HG02943 (cell line): ENCODE data around the gene EEF2KMT.

Experiments
- ATAC-seq: cut with Tn5 transposase; IDR thresholded peaks from one replicate; pipeline ENCODE4 v1.9.1; 2021; ENCODE audit warnings: mild to moderate bottlenecking, low read depth, moderate library complexity; ENCODE audit not compliant: unreplicated experiment

EEF2KMT gene

GRCh38 chr16:5072334-5073278, 25.0 kb downstream of the EEF2KMT start:
- no peak for ATAC-seq

DNA sequence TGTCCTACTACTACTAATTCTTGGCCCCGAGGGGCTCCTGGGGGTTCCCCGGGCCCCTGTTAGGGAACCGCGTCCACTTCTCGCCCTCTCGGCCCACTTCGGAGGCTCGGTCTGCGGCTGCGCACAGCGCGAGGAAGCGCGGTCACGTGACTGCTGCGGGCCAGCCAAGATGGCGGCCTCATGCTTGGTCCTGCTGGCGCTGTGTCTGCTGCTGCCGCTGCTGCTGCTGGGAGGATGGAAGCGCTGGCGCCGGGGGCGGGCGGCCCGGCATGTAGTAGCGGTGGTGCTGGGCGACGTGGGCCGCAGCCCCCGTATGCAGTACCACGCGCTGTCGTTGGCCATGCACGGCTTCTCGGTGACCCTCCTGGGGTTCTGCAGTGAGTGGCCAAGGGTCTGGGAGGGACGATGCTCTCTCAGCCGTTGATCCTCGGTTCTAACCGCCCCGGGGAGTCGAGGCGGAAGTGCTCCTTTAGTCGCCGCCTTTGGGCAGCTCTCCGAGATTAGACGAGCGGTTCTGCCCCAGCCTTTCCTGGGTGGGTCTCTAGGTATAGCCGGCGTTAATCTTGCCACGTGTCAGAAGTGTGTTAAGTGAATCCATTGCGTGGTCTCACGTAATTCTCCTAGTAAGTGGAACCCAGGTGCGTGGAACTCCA, 25.8 kb downstream of the EEF2KMT start, which contains the start of gene ALG1:
ALG1 (plus strand) TSS at position 163 of the 653 bp plus-strand sequence; CDS start at position 170, 7 bp downstream.
- peak; percentile 79 for ATAC-seq

- no peak for ATAC-seq
Observed at GRCh38 chr16:5071341-5071680, 26.3 kb downstream of the EEF2KMT start.

DNA sequence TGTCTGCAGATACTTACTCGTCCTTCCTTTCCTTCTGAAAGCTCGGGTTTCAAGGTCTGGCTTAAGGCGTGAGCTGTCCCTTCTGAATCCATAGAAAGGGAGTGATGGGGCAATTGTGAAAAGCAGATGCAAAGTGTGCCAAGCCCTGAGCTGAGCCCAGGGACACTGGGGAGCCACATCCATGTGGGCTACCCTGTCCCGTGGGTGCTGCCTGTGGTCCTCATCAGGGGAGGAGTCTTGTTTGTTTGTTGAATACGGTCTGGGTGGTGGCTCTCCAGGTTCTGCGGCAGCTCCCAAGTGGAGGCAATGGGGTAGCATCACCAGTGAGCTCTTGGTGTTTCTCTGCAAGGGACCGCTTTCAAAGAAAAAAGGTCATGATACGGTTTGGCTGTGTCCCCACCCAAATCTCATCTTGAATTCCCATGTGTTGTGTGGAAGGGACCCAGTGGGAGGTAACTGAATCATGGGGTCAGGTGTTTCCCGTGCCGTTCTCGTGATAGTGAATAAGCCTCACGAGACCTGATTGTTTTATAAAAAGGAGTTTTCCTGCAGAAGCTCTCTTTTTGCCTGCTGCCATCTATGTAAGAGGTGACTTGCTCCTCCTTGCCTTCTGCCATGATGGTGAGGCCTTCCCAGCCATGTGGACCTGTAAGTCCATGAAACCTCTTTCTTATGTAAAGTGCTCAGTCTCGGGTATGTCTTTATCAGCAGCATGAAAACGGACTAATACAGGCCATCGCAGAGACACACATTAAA, 27.0 kb downstream of the EEF2KMT start:
- ATAC-seq: no peak

- ATAC-seq: no peak
Observed at GRCh38 chr16:5069854-5070253, 27.7 kb downstream of the EEF2KMT start.

DNA sequence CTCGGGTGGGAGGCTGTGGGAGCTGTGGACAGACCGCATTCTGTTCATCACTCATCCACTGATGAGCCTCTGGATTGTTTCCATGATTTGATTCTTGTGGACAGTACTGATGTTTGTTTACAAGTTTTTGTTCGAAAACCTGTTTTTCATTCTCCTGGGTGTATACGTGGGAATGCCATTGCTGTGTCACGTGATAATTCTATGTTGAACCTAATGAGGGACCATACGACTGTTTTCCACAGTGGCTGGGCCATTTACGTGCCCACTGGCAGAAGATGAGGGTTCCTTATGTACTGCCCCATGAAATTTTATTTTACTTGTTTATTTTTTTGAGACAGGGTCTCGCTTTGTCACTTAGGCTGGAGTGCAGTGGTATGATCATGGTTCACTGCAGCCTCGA, 28.5 kb downstream of the EEF2KMT start:
- no peak for ATAC-seq

GRCh38 chr16:5066511-5066910, 31.1 kb downstream of the EEF2KMT start:
- no peak for ATAC-seq

DNA sequence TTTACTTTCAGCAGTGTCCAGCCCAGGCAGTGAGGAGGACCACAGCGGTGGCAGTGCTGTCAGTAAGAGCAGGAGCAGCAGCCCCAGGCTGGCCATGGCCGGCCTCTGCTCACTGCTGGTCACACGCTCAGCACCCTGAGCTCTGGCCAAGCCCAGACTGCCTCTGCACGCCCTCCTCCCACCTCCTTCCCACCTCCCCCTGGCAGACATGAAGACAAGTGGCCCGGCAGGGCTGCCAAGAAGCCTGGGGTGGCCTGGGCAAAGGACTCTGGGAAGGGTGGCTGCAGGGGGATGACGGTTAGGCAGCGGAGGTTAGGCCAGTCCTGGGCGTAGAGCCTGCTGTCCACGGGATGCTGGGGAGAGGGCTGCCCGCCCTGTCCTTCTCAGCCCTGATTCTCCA, 31.8 kb downstream of the EEF2KMT start, which contains the start of gene C16orf89:
C16orf89 (minus strand) TSS at position 144 of the 400 bp plus-strand sequence; CDS start at position 96, 48 bp downstream.
- ATAC-seq: no peak

GRCh38 chr16:5065326-5065725, 32.3 kb downstream of the EEF2KMT start:
- no peak for ATAC-seq

DNA sequence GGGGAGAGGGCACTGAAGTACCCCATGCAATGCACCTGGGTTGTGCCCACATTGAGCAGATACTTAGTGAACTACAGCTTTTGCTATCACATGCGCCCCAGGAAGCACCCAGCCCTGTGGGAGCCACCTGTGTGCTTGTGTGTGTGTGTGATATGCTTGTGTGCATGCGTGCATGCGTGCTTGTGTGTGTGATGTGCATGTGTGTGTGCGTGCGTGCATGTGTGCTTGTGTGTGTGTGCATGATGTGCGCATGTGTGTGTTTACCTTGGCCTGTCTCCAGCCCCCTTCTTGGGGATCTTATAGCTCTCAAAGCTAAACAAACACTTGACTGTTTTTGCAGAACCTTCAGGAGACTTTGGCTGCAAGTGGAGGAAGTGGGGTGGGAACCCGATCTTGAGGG, 32.7 kb downstream of the EEF2KMT start:
- ATAC-seq: no peak

- ATAC-seq: no peak
Observed at GRCh38 chr16:5062790-5063765, 34.5 kb downstream of the EEF2KMT start.

DNA sequence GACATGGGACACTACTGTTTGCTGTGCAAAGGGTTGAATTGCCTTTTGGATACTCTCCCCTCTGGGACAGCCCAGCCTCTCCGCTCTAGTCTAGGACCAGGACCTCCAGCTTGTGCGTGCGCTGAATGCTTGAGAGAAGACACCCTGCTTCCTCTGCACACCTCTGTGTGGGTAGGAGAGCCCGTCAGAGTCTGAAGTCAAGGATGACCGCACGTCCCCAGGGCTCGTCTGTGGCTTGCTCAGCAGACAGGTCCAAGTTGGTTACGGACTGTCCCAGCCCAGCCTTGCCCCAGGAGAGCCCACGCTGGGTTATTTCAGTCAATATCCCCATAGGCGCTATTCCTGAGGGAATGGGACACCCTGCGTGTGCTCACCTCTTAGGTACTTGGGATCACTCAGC, 35.5 kb downstream of the EEF2KMT start:
- no peak for ATAC-seq

DNA sequence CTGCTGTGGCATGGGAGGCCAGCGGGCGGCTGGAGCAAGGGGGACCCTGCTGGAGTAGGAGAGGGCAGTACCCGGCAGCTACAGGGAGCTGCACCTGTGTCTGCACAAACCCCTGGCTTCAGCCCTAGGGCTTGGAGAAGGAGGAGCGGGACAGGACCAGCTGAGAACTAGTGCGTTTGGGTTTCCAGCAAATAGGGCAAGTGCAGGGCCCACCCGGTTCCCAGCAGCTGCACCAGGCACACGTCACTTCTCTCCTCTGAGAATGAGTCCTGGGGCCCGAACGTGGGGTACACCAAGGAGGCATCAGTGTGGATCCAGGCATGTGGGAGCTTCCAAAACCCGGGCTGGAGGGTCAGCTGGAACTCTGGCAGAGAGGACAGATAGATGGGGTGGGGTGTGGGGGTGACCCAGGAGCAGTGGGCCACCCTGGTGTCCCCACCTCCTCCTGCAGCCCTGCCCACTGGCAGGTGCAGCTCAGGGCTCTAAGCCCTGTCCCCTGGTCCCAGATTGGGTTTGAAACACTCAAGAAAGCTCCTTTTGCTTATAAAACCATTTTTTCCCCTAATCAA, 37.4 kb downstream of the EEF2KMT start:
- ATAC-seq: no peak

DNA sequence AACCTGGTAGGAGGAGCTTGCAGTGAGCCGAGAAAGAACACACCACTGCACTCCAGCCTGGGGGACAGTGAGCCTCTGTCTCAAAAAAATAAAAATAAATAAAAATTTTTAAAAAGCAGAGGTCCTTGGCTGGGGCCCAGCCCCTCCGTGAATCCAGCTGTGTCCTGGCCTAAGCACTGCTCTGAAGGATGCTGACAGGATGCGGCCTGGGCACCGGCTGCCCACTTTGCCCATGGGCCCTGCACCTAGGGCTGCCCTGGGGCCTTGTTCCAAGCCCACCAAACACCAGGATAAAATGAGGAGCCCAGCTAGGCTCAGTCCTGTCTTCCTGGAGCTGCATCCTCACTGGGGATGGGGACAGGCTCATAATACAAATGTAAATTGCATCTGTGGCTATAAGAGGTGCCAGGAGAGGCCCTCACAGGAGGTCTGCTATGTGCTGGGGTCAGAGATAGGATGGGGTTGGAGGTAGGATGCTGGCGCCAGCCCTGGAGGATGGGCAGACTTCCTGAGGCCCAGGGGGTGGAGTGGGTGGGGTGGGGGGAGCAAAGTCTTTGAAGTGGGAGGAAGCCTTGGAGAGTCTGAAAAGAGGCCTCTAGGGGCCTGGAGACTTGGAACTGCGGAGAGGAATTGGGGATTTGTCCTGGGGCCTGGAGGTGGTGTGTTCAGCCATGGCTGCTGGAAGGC, 38.1 kb downstream of the EEF2KMT start:
- no peak for ATAC-seq

GRCh38 chr16:5058476-5058875, 39.1 kb downstream of the EEF2KMT start:
- no peak for ATAC-seq

- ATAC-seq: no peak
Observed at GRCh38 chr16:5056352-5056751, 41.2 kb downstream of the EEF2KMT start.

DNA sequence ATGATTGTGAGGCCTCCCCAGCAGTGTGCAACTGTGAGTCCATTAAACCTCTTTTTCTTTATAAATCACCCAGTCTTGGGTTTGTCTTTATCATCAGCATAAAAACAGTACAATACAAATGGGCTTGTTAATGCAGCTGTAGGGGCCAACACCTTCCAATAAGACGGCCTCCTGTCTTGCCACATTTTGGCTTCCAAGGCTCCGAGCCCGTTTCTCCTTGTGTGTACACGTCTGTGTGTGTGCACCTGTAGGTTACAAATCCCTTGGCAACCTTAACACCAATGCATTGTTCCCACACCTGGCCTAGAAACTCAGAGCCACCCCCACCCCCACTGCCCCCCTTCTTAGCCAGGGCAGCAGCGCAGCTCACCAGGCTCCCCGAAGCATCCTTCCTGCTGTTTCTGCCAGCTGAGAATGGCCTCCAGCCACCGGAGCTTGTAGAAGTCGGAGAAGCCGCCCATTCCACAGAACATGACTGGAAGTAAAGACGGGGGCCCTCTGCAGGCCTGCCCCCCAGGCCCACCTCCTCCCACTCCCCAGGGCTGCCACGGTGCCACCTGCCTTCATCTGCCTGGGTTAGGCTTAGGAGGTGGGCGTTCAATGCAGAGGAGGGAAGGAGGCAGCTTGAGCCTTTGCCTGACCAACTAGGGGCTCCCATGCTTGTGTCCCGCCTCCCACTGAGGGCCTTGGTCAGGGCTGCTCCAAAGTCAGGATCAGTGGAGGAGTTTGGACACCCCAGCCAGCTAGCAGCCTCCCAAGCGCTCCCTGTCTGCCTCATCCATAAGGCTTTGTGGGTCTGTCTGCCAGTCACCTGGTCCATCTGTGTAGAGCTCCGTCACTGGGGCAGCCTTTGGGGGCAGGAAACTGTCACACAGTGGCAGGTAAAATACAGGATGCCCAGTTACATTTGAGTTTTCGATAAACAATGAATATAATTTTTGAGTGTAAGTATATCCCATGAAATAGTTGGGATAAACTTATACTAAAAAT, 42.4 kb downstream of the EEF2KMT start:
- ATAC-seq: no peak

- ATAC-seq: no peak
Observed at GRCh38 chr16:5046914-5047313, 50.7 kb downstream of the EEF2KMT start.
